GM23248 (cell line): ENCODE results near the gene RAI14. TPM values are rescaled to one million over a fixed set of nuclear protein-coding genes. Genes with fewer than 3 reads are reported as not detected.
"Not testable (repeated sequence)": the region's sequence is repeated elsewhere in the genome, so short reads cannot be mapped to it uniquely, and the experiment has no call there.

Experiments
- DNase-seq: peaks from one replicate; pipeline ENCODE4 v3.0.0-alpha.2; 2015
- H2AFZ ChIP-seq: fragments of 200-600 bp; sonication (generic); 2 replicates; pipeline ENCODE4 v1.6.1; 2016; ENCODE audit warnings: antibody characterized with exemption
- H3F3A ChIP-seq: fragments of 200-600 bp; sonication (generic); 2 replicates; pipeline ENCODE4 v1.6.1; 2016; ENCODE audit warnings: mild to moderate bottlenecking, antibody characterized with exemption, mixed run types; ENCODE audit not compliant: insufficient read depth
- H3K27ac ChIP-seq: fragments of 200-600 bp; sonication (generic); 2 replicates; pipeline ENCODE4 v1.5.1; 2016; ENCODE audit warnings: mild to moderate bottlenecking
- H3K27me3 ChIP-seq: fragments of 200-600 bp; sonication (generic); replicated peaks from 2 replicates; pipeline ENCODE4 v1.6.1; 2016; ENCODE audit warnings: mild to moderate bottlenecking; ENCODE audit not compliant: insufficient read depth
- H3K36me3 ChIP-seq: fragments of 200-600 bp; sonication (generic); 2 replicates; pipeline ENCODE4 v1.6.1; 2016; ENCODE audit warnings: low read depth, mild to moderate bottlenecking
- H3K4me1 ChIP-seq: fragments of 200-600 bp; sonication (generic); 2 replicates; pipeline ENCODE4 v1.6.1; 2016; ENCODE audit warnings: mild to moderate bottlenecking; ENCODE audit not compliant: insufficient read depth
- H3K4me2 ChIP-seq: fragments of 200-600 bp; sonication (generic); one replicate; pipeline ENCODE4 v1.6.1; 2016; ENCODE audit warnings: mild to moderate bottlenecking; ENCODE audit not compliant: unreplicated experiment
- H3K4me3 ChIP-seq: fragments of 200-600 bp; sonication (generic); 2 replicates; pipeline ENCODE4 v1.5.1; 2016; ENCODE audit warnings: mild to moderate bottlenecking
- H3K79me2 ChIP-seq: fragments of 200-600 bp; sonication (generic); 2 replicates; pipeline ENCODE4 v1.6.1; 2016; ENCODE audit warnings: mild to moderate bottlenecking; ENCODE audit not compliant: insufficient read depth
- H3K9ac ChIP-seq: fragments of 200-600 bp; sonication (generic); 2 replicates; pipeline ENCODE4 v1.6.1; 2016; ENCODE audit warnings: mild to moderate bottlenecking
- H3K9me2 ChIP-seq: fragments of 200-600 bp; sonication (generic); 2 replicates; pipeline ENCODE4 v1.6.1; 2016; ENCODE audit warnings: mixed run types, mild to moderate bottlenecking, moderate library complexity; ENCODE audit not compliant: insufficient read depth
- H3K9me3 ChIP-seq: fragments of 200-600 bp; sonication (generic); one replicate; pipeline ENCODE4 v1.6.1; 2017; ENCODE audit warnings: low read depth
- H4K20me1 ChIP-seq: fragments of 200-600 bp; sonication (generic); 2 replicates; pipeline ENCODE4 v1.6.0; 2016; ENCODE audit not compliant: insufficient read depth
- EZH2 ChIP-seq: fragments of 200-600 bp; sonication (generic); IDR thresholded peaks from 2 replicates; pipeline ENCODE4 v1.6.1; 2018; ENCODE audit warnings: antibody characterized with exemption, mild to moderate bottlenecking; ENCODE audit not compliant: insufficient read depth, poor library complexity, severe bottlenecking
- EZH2phosphoT487 ChIP-seq: fragments of 200-600 bp; sonication (generic); IDR thresholded peaks from 2 replicates; pipeline ENCODE4 v1.6.1; 2018; ENCODE audit warnings: antibody characterized with exemption, moderate library complexity, mild to moderate bottlenecking, low read depth; ENCODE audit not compliant: insufficient read depth
- WGBS, 2 experiments: methylation state at CpG; one replicate each; pipeline ENCODE4 v1.1.6; 2015 to 2017; ENCODE audit warnings: low lambda C conversion rate in 2 of 2, low coverage in 1 of 2; ENCODE audit errors: missing lambda C conversion rate in 2 of 2; 5-methylcytosine and 5-hydroxymethylcytosine counted together
- in situ Hi-C: fragments of 300-500 bp; cut with MboI; formaldehyde crosslinking; loops from 2 replicates; pipeline ENCODE4 v1.15.0; 2020
- polyA plus RNA-seq: library from polyadenylated mRNA; unstranded; fragments of >200 nt; fragmentation: Nextera tagmentation; extraction: Ambion mirVana; gene quantifications from 2 replicates; pipeline ENCODE4 v1.2.1, GENCODE V29; 2016
- total RNA-seq: library from RNA; depleted of rRNA; stranded (reverse); fragments of >200 nt; shearing (Covaris generic); gene quantifications from 2 replicates; pipeline ENCODE4 v1.2.3, GENCODE V29; 2014

RAI14 gene
- total and polyA plus RNA-seq, 2 experiments from 2014 or later, result 116 to 124 TPM

DNA sequence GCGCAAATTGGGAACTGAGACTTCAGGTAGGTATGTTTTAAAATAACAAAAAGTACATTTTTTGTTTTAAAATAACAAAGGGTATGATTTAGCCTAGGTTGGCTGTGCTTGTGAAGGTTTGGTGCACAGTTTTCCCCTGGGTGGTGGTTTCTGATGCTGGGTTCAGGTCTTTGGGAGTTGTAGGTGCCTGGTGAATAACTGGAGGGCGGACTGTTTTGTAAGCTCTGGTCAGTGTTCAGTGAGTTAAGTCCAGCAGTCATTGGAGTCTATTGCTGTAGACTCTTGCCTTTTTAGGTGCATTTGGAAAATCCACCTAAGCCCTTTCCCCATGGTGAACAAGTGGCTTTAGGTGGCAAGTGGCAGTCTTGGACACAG is 43.9 kb downstream of the RAI14 start:
- H3K27ac ChIP-seq, result no peak overlapping the region
- no peaks in the 10 kb centered on the region for H3K9me2 ChIP-seq

DNA sequence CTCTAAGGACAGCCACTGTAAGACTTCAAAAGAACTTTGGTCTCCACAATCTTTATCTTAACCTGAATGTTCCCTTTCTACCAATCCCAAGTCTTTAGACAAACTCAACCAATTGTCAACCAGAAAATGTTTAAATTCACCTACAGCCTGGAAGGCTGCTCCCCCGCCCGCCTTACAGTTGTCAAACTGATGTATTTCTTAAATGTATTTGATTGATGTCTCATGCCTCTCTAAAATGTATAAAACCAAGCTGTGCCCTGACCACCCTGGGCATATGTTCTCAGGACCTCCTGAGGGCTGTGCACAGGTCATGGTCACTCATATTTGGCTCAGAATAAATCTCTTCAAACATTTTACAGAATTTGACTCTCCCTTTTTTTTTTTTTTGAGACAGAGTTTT is 45.3 kb downstream of the RAI14 start:
- H3K79me2 ChIP-seq, result peaks cover 98% of the 10 kb centered on the region
- 98 to 100% methylated on average over 2 of the region's 2 CpGs for WGBS, 2 experiments
- H3K9ac ChIP-seq, H3K4me3 ChIP-seq, H3K9me3 ChIP-seq, in situ Hi-C loops, H3K36me3 ChIP-seq, H3K27me3 ChIP-seq, DNase-seq, H2AFZ ChIP-seq, H3K4me2 ChIP-seq, H4K20me1 ChIP-seq, H3K9me2 ChIP-seq: not testable (repeated sequence)
- H3F3A ChIP-seq, result peaks cover 22% of the 10 kb centered on the region
- peaks cover 14% of the 10 kb centered on the region for H3K4me1 ChIP-seq
- H3K27ac ChIP-seq, result 0 out of 2 replicates have a peak overlapping the region, but pooled peaks have one; percentile 7

More for the DNA sequence above, 43.9 kb downstream of the RAI14 start:
- Histone ChIP-seq H3K27me3 (no peaks in the 10 kb centered on the region), H3K4me1 (peaks cover 13% of the 10 kb centered on the region), H3K9me3 (no peaks in the 10 kb centered on the region), H3K36me3 (no peaks in the 10 kb centered on the region), H3K9ac (no peak overlapping the region), H3F3A (peaks cover 17% of the 10 kb centered on the region), H3K4me3 (no peak overlapping the region), H4K20me1 (no peaks in the 10 kb centered on the region), H3K79me2 (peaks cover 98% of the 10 kb centered on the region), H3K4me2 (no peak overlapping the region), H2AFZ (no peak overlapping the region)
- no peak for DNase-seq
- WGBS, 2 experiments, result 96 to 98% methylated on average over 2 of the region's 2 CpGs
- TF ChIP-seq EZH2, result no peak
- TF ChIP-seq EZH2phosphoT487, result no peak
- in situ Hi-C loops, result no loop called here

DNA sequence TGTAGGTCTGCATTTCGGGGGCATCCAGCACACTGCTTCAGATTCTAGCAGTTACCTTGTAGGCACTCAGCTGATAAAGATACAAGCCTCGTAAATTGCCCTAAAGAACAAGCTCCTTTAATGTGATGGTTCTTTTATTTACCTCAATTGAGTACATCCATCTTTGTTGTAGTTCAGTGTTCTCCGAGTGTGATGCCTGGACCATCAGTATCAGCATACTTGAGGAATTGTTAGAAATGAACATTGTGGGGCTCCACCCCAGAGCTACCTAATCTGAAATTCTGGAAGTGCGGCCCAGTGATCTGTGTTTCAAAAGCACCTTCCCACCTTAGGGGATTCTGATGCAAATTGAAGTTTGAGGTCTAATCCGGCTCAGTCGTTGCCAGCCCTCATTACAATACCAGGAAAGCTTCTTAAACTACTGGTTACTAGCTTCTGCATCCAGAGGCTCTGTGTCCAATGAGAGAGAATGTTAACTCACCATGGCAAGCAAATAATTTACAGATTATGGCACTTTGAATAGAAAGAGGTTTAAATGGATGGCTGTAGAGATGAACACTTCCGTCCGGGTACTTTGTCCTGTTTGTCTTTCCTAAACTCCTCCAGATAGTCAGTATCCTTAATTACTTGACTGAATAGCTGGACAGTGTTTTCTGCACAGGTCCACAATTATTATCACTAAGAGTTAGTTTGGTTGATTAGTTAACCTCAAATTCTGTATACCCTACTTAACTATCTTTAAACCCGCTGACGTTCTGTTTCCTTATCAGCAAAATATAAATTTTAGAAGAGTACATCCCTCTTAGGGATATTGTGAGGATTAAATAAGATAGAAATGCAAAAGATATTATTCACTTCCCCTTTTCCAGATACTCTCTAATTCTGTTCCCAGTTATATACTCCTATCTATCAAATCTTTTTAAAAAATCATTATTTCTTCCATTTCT is 47.9 kb downstream of the RAI14 start:
- Histone ChIP-seq H3K9me3 (no peaks in the 10 kb centered on the region), H3K79me2 (peaks cover 100% of the 10 kb centered on the region), H3K4me1 (peaks cover 30% of the 10 kb centered on the region), H3K27ac (no peak overlapping the region), H3K27me3 (no peaks in the 10 kb centered on the region), H2AFZ (no peak overlapping the region), H3F3A (peaks cover 42% of the 10 kb centered on the region), H3K9me2 (no peaks in the 10 kb centered on the region), H3K4me3 (no peak overlapping the region), H3K9ac (no peak overlapping the region), H4K20me1 (no peaks in the 10 kb centered on the region), H3K36me3 (0 out of 2 replicates have a peak, but pooled peaks cover 3% of the 10 kb centered on the region), H3K4me2 (no peak overlapping the region)
- no peak for DNase-seq
- 95% methylated on average over 10 of the region's 10 CpGs for WGBS, 2 experiments
- in situ Hi-C loops, result no loop called here
- TF ChIP-seq EZH2, result no peak
- TF ChIP-seq EZH2phosphoT487, result no peak

DNA sequence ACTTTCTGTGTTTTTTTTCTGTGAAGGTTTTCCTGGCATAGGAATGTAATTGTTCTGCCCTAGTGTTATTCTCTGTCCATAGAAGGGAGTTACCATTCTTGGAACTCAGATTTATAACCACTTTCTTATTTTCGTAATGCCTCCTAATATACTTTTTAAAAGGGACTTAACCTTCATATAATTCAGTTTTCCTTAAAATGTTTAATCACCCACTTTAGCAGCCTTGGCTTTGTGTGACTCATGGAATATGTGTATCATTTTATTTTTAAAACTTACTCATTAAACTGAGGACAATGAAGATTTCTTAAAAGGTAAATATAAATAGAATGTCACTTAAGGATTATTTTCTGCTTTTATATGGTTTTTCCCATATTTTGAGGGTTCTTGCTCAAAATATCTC is 50.0 kb downstream of the RAI14 start:
- in situ Hi-C loops, result no loop called here
- Histone ChIP-seq H3K27ac (peak overlapping the region; percentile 43), H3K4me3 (no peak overlapping the region), H3K4me1 (peaks cover 51% of the 10 kb centered on the region), H3K36me3 (0 out of 2 replicates have a peak, but pooled peaks cover 3% of the 10 kb centered on the region), H3K79me2 (peaks cover 100% of the 10 kb centered on the region), H3K4me2 (peak overlapping the region; percentile 10), H4K20me1 (no peaks in the 10 kb centered on the region), H3K27me3 (no peaks in the 10 kb centered on the region), H3K9me3 (no peaks in the 10 kb centered on the region), H2AFZ (no peak overlapping the region), H3K9ac (no peak overlapping the region), H3K9me2 (no peaks in the 10 kb centered on the region), H3F3A (peaks cover 61% of the 10 kb centered on the region)
- TF ChIP-seq EZH2phosphoT487 (no peak), EZH2 (no peak)
- WGBS, 2 experiments, result 22 to 32% methylated on average over 1 of the region's 1 CpG
- DNase-seq, result peak; percentile 63
